Thoracic aorta (tissue), 2 donors: ENCODE data around the gene MFN1. TPM values are rescaled to one million over a fixed set of nuclear protein-coding genes. Genes with fewer than 3 reads are reported as not detected.

Source experiments
- ATAC-seq: fragments of 150-250 bp; one replicate; pipeline ENCODE4 v1.8.0; 2017; ENCODE audit warnings: low read depth; ENCODE audit not compliant: insufficient number of reproducible peaks, low FRiP score
- DNase-seq: peaks from one replicate; pipeline ENCODE4 v3.0.0-alpha.2; 2020; ENCODE audit warnings: low spot score
- H3K27ac ChIP-seq, 2 donors: fragments of 200-600 bp; sonication (generic); 1 replicate in 1 of 2; 2 replicates in 1 of 2; pipeline ENCODE4 v1.5.1; 2016; ENCODE audit warnings: mild to moderate bottlenecking in 2 of 2, moderate library complexity in 2 of 2
- H3K27me3 ChIP-seq: fragments of 200-600 bp; sonication (generic); replicated peaks from 2 replicates; pipeline ENCODE4 v1.6.0; 2016; ENCODE audit warnings: mild to moderate bottlenecking; ENCODE audit not compliant: insufficient read depth
- H3K36me3 ChIP-seq: fragments of 200-600 bp; sonication (generic); one replicate; pipeline ENCODE4 v1.5.1; 2016
- H3K4me1 ChIP-seq, 2 donors: fragments of 200-600 bp; sonication (generic); 1 replicate in 1 of 2; 2 replicates in 1 of 2; pipeline versions ENCODE4 v1.5.1 to v1.6.0; 2016; ENCODE audit warnings: low read depth in 2 of 2, mild to moderate bottlenecking in 1 of 2; ENCODE audit not compliant: control insufficient read depth in 1 of 2
- H3K4me3 ChIP-seq: fragments of 200-600 bp; sonication (generic); 2 replicates; pipeline ENCODE4 v1.5.1; 2016; ENCODE audit warnings: mild to moderate bottlenecking
- H3K9me3 ChIP-seq: fragments of 200-600 bp; sonication (generic); 2 replicates; pipeline ENCODE4 v1.5.1; 2016
- CTCF ChIP-seq: fragments of 200-600 bp; sonication (generic); IDR thresholded peaks from one replicate; pipeline ENCODE4 v1.5.1; 2019; ENCODE audit warnings: antibody characterized with exemption
- total RNA-seq, 2 donors: library from RNA; depleted of rRNA; stranded (reverse); fragments of >200 nt; gene quantifications; one replicate each; pipeline versions ENCODE4 v1.1.0 to v1.2.3, GENCODE V29; 2016

The MFN1 gene
- total RNA-seq: 10 to 100 TPM; 26.3 to 57.4 TPM

GRCh38 chr3:179347345-179348194 lies at the start of gene MFN1:
MFN1 (plus strand) TSS chr3:179347709; CDS start chr3:179348852, 1,143 bp downstream.
- H3K27me3 ChIP-seq: no peaks in the 10 kb centered on the region
- peak; percentile 79 for ATAC-seq
- peak; percentile 92 for DNase-seq
- no peak for TF ChIP-seq CTCF
- no peaks in the 10 kb centered on the region for H3K9me3 ChIP-seq
- peak within 1 kb of the TSS; percentile 93 for H3K4me3 ChIP-seq
- peaks cover 15% of the 10 kb centered on the region in 2 donors for H3K4me1 ChIP-seq
- H3K27ac ChIP-seq: peak within 1 kb of the TSS; percentile 64 to 78
- H3K36me3 ChIP-seq: peaks cover 6% of the 10 kb centered on the region

GRCh38 chr3:179297971-179298725 lies 49.4 kb upstream of the MFN1 start:
- no peak overlapping the region for H3K4me3 ChIP-seq
- H3K9me3 ChIP-seq: peaks cover 3% of the 10 kb centered on the region
- H3K4me1 ChIP-seq: no peaks in the 10 kb centered on the region
- ATAC-seq (no peak), DNase-seq (no peak)
- no peaks in the 10 kb centered on the region for H3K36me3 ChIP-seq
- TF ChIP-seq CTCF: no peak
- H3K27me3 ChIP-seq: no peaks in the 10 kb centered on the region
- H3K27ac ChIP-seq: no peak overlapping the region

DNA sequence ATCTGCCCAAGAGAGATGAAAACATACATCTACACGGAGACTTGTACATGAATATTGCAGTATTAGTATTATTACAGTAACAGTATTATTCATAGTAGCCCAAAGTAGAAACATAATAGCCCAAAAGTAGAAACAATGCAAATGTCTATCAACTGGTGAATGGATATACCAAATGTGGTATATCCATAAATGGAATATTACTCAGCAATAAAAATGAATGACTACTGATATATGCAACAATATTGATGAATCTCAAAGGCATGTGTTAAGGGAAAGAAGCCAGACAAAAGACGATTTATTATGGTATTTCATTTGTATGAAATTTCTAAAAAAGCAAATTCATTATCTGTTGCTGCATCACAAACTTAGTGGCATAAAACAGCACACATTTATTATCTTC lies 48.2 kb upstream of the MFN1 start:
- DNase-seq (no peak), ATAC-seq (no peak)
- Histone ChIP-seq H3K27ac (no peak overlapping the region), H3K36me3 (no peaks in the 10 kb centered on the region), H3K4me3 (no peak overlapping the region), H3K9me3 (peaks cover 3% of the 10 kb centered on the region), H3K27me3 (no peaks in the 10 kb centered on the region), H3K4me1 (no peaks in the 10 kb centered on the region)
- TF ChIP-seq CTCF: no peak

GRCh38 chr3:179299999-179300613 lies 47.4 kb upstream of the MFN1 start:
- Histone ChIP-seq H3K9me3 (peaks cover 3% of the 10 kb centered on the region), H3K27ac (no peak overlapping the region), H3K27me3 (no peaks in the 10 kb centered on the region), H3K4me1 (no peaks in the 10 kb centered on the region), H3K36me3 (no peaks in the 10 kb centered on the region), H3K4me3 (no peak overlapping the region)
- DNase-seq (no peak), ATAC-seq (no peak)
- no peak for TF ChIP-seq CTCF

DNA sequence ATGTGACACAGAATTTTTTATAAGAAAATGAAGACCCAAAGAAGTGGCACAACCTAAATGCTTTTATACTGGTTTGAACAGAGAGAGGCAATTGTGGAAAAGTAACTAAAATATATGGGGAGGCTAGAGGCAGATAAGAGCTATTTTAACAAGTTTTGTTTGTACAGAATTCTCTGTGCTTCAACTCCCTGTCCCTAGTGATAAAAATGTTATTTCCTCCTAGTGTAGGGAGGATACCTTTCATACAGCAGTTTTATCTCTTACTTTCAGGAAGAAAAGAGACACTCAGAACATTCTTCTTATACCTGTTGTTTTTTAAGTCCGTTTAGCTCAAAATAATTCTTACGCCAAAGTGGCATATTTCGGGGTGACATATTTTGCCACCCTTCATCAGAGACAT lies 45.9 kb upstream of the MFN1 start:
- no peak for DNase-seq
- Histone ChIP-seq H3K36me3 (no peaks in the 10 kb centered on the region), H3K4me3 (no peak overlapping the region), H3K9me3 (peaks cover 3% of the 10 kb centered on the region), H3K27me3 (no peaks in the 10 kb centered on the region), H3K4me1 (no peaks in the 10 kb centered on the region), H3K27ac (no peak overlapping the region)
- no peak for TF ChIP-seq CTCF
- ATAC-seq: no peak
